Limb (tissue), 2 donors: Measurements from ENCODE around the gene TYW3.

Experiments used
- DNase-seq, 2 donors: peaks; one replicate each; pipeline ENCODE4 v3.0.0-alpha.2; 2016; ENCODE audit errors: extremely low spot score in 2 of 2

Gene TYW3

DNA sequence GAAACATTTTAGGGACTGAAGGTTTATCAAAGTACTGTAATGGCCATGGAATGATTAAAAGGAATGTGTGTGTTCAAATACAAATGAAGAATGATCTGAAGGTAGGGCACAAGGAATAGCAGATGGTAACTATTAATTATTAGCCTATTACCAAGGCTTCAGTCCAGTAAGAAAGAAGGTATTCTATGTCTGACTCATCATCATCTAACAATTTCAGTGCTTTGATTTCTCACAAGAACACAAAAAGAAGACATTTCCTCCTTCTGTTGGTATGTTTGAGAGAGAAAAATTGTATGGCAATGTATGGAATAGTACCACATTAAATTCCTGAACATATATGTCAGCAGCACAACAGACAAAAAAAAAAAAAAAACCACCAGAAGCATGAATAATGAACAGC is 57.5 kb downstream of the TYW3 start:
- DNase-seq: no peak

DNA sequence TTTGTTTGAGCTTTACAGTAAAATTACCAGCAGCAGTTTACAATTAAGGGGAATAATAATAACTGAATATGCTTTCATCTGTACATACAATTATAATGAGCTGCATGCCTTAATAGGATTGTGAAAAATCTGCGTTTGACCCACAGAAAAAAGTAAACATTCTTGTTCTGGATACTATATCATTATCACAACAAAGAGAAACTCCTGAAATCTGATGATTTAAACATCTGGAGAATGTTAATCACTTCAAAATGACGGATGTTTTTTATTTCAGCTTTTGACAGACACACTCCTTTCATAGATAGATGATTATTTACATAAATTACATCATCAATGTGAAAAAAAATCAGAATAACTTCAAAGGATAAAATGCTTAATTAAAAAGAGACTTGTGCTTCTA is 58.5 kb downstream of the TYW3 start:
- no peak for DNase-seq

DNA sequence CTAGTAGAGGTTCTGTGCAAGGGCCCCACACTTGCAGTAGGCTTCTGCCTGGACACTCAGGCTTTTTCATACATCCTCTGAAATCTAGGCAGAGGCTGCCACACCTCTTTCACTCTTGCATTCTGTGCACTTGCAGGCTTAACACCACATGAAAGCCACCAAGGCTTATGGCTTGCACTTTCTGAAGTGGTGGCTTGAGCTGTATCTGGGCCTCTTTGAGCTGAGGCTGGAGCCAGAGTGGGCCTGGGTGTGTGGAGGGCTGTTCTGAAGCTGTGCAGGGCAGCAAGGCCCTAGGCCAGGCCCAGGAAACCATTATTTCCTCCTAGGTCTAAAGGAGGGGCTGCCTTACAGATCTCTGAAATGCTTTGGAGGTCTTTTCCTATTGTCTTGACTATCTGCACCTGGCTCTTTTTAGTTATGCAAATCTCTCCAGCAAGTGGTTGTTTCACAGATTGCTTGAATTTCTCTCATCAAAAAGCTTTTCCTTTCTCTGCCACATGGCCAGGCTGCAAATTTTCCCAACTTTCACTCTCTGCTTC is 66.2 kb downstream of the TYW3 start:
- DNase-seq: no peak

DNA sequence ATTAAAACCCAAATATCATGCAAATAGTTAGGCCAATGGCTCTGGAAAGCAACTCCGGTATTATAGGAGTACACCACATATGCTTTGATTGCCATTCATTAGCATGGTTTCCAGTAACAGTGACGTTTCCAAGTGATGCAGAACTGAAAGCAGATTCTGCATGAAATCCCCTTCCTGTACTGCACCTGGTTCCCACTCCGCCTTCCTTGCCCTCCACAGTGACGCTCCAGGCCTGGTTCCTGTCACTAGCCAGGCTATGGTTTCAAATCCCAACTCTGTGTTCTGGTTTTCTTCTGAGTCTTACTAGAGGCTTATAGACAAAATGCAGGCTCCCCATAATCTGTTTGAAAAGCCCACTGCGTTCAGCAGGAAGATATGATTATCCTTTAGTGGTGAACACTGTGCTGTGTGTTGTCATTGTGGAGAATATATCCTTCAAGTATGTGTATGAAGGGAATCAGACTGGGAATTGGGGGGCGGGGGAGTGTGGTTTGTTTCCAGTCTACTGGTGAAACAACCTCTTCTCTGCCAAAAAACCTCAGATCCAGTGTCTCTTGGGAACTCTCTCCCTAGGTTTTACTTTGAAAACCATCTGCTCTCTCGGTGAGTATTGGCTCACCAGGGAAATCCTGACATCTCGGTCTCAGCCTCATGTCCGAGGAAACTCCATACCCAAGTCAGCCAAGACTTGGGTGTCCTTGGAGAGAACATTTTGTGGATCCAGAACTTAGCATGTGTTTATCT is 78.7 kb downstream of the TYW3 start:
- no peak for DNase-seq

DNA sequence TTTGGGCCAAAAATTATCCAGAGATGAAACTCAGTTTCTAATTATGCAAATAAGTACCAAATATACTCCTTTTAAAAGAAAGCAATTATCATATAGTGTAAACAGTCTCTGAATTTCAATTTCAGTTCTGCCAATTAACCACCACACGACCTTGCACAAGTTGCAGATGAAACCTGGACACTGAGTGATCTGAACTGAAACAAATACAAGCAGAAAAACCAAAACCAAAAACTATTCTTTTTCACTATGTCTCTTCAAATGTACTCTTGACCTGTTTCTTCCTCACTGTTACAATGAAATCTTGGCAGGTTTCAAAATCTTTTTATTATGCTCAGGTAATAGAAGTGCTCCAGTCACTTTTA is 79.2 kb downstream of the TYW3 start:
- no peak for DNase-seq
